H9 (cell line): ENCODE results near the gene ERN1. TPM values are rescaled to one million over a fixed set of nuclear protein-coding genes. Genes with fewer than 3 reads are reported as not detected.

Experiments
- DNase-seq: peaks from one replicate; pipeline ENCODE4 v3.0.0-alpha.2; 2017
- H2AFZ ChIP-seq: one replicate; pipeline ENCODE4 v1.6.1; 2013; ENCODE audit warnings: mild to moderate bottlenecking, low read length, control low read depth, moderate library complexity
- H2AK5ac ChIP-seq: 2 replicates; pipeline ENCODE4 v1.6.1; 2013; ENCODE audit warnings: low read length, control low read depth, mixed read lengths; ENCODE audit not compliant: insufficient read length
- H2BK120ac ChIP-seq: one replicate; pipeline ENCODE4 v1.6.1; 2013; ENCODE audit warnings: low read depth, mild to moderate bottlenecking, low read length, control low read depth, inconsistent platforms; ENCODE audit not compliant: poor library complexity, severe bottlenecking
- H2BK12ac ChIP-seq: 2 replicates; pipeline ENCODE4 v1.6.1; 2013; ENCODE audit warnings: low read length, control low read depth, mixed read lengths, low read depth; ENCODE audit not compliant: insufficient read length
- H2BK15ac ChIP-seq: 2 replicates; pipeline ENCODE4 v1.6.1; 2013; ENCODE audit warnings: low read depth, low read length, control low read depth
- H2BK20ac ChIP-seq: one replicate; pipeline ENCODE4 v1.6.1; 2013; ENCODE audit warnings: low read depth, mild to moderate bottlenecking, low read length, control low read depth, inconsistent platforms; ENCODE audit not compliant: poor library complexity, severe bottlenecking
- H2BK5ac ChIP-seq: 2 replicates; pipeline ENCODE4 v1.6.1; 2013; ENCODE audit warnings: low read length, control low read depth, mixed read lengths; ENCODE audit not compliant: insufficient read length
- H3K14ac ChIP-seq: 2 replicates; pipeline ENCODE4 v1.6.1; 2013; ENCODE audit warnings: low read length, control low read depth; ENCODE audit not compliant: insufficient read depth
- H3K18ac ChIP-seq: 2 replicates; pipeline ENCODE4 v1.6.1; 2013; ENCODE audit warnings: low read depth, mild to moderate bottlenecking, mixed read lengths, low read length, control low read depth; ENCODE audit not compliant: insufficient read length
- H3K23ac ChIP-seq: 2 replicates; pipeline ENCODE4 v1.6.1; 2013; ENCODE audit warnings: low read length, control low read depth, mixed read lengths, low read depth; ENCODE audit not compliant: insufficient read length
- H3K23me2 ChIP-seq: 2 replicates; pipeline ENCODE4 v1.6.1; 2013; ENCODE audit warnings: low read depth, mild to moderate bottlenecking, mixed read lengths, low read length, control low read depth; ENCODE audit not compliant: insufficient read length, poor library complexity, severe bottlenecking
- H3K27ac ChIP-seq: 2 replicates; pipeline ENCODE4 v1.5.1; 2013; ENCODE audit warnings: low read length, control low read depth, mixed read lengths, low read depth; ENCODE audit not compliant: insufficient read length
- H3K27me3 ChIP-seq: 2 replicates; pipeline ENCODE4 v1.6.1; 2013; ENCODE audit warnings: low read length, control low read depth, inconsistent platforms; ENCODE audit not compliant: insufficient read depth
- H3K4ac ChIP-seq: 2 replicates; pipeline ENCODE4 v1.6.1; 2013; ENCODE audit warnings: low read depth, mild to moderate bottlenecking, control low read depth, inconsistent platforms, low read length, moderate library complexity
- H3K4me1 ChIP-seq: 2 replicates; pipeline ENCODE4 v1.6.1; 2013; ENCODE audit warnings: low read length, control low read depth, inconsistent platforms; ENCODE audit not compliant: insufficient read depth
- H3K4me2 ChIP-seq: 2 replicates; pipeline ENCODE4 v1.6.1; 2013; ENCODE audit warnings: low read length, control low read depth, mixed read lengths; ENCODE audit not compliant: insufficient read length, insufficient read depth
- H3K56ac ChIP-seq: 2 replicates; pipeline ENCODE4 v1.6.1; 2013; ENCODE audit warnings: low read depth, mild to moderate bottlenecking, mixed read lengths, low read length, control low read depth; ENCODE audit not compliant: insufficient read length
- H3K79me1 ChIP-seq: 2 replicates; pipeline ENCODE4 v1.6.1; 2013; ENCODE audit warnings: low read depth, mild to moderate bottlenecking, moderate library complexity, low read length, control low read depth, inconsistent platforms; ENCODE audit not compliant: insufficient read depth, poor library complexity, severe bottlenecking
- H3K79me2 ChIP-seq: 2 replicates; pipeline ENCODE4 v1.6.1; 2013; ENCODE audit warnings: low read length, control low read depth, inconsistent platforms; ENCODE audit not compliant: insufficient read depth
- H3K9ac ChIP-seq: 2 replicates; pipeline ENCODE4 v1.6.1; 2013; ENCODE audit warnings: low read length, control low read depth, mixed read lengths; ENCODE audit not compliant: insufficient read length; ENCODE audit errors: extremely low read depth
- H3K9me3 ChIP-seq: one replicate; pipeline ENCODE4 v1.6.1; 2013; ENCODE audit warnings: low read depth, low read length, inconsistent platforms; ENCODE audit not compliant: control insufficient read depth
- H3T11ph ChIP-seq: one replicate; pipeline ENCODE4 v1.6.1; 2013; ENCODE audit warnings: mild to moderate bottlenecking, low read length, control low read depth, inconsistent platforms
- H4K20me1 ChIP-seq: one replicate; pipeline ENCODE4 v1.6.1; 2013; ENCODE audit not compliant: control insufficient read depth, insufficient read length, insufficient read depth
- H4K5ac ChIP-seq: 2 replicates; pipeline ENCODE4 v1.6.1; 2013; ENCODE audit warnings: low read depth, mild to moderate bottlenecking, mixed read lengths, low read length, control low read depth; ENCODE audit not compliant: insufficient read length
- H4K8ac ChIP-seq: replicated peaks from 2 replicates; pipeline ENCODE4 v1.6.1; 2013; ENCODE audit warnings: low read length, control low read depth, mixed read lengths, low read depth; ENCODE audit not compliant: insufficient read length
- H4K91ac ChIP-seq: 2 replicates; pipeline ENCODE4 v1.6.1; 2013; ENCODE audit warnings: low read depth, mild to moderate bottlenecking, moderate library complexity, mixed read lengths, low read length, control low read depth; ENCODE audit not compliant: insufficient read length
- H3K27ac Mint-ChIP-seq, 3 experiments: 2 replicates in 2 of 3; 3 replicates in 1 of 3; pipeline ENCODE4 v1.8.0; 2020 to 2021; ENCODE audit warnings: mixed read lengths in 3 of 3, mild to moderate bottlenecking in 1 of 3, moderate library complexity in 1 of 3
- H3K27me3 Mint-ChIP-seq: 2 replicates; pipeline ENCODE4 v1.8.0; 2021; ENCODE audit warnings: low read depth, mild to moderate bottlenecking, moderate library complexity, mixed read lengths
- H3K36me3 Mint-ChIP-seq, 3 experiments: 2 replicates in 2 of 3; 3 replicates in 1 of 3; pipeline ENCODE4 v1.8.0; 2020 to 2021; ENCODE audit warnings: low read depth in 3 of 3, mixed read lengths in 3 of 3; ENCODE audit not compliant: insufficient read depth in 1 of 3
- H3K4me1 Mint-ChIP-seq, 2 experiments: 2 replicates each; pipeline ENCODE4 v1.8.0; 2020; ENCODE audit warnings: mixed read lengths in 2 of 2
- H3K4me3 Mint-ChIP-seq, 2 experiments: 2 replicates in 1 of 2; 3 replicates in 1 of 2; pipeline ENCODE4 v1.8.0; 2020 to 2021; ENCODE audit warnings: mild to moderate bottlenecking in 2 of 2, mixed read lengths in 2 of 2, moderate library complexity in 1 of 2
- H3K9me3 Mint-ChIP-seq, 2 experiments: 2 replicates in 1 of 2; 3 replicates in 1 of 2; pipeline ENCODE4 v1.8.0; 2020; ENCODE audit warnings: mild to moderate bottlenecking in 2 of 2, mixed read lengths in 2 of 2, moderate library complexity in 1 of 2
- CTCF ChIP-seq: fragments of 200-600 bp; sonication (generic); conservative IDR thresholded peaks from 3 replicates; pipeline ENCODE4 v1.8.0; 2021; ENCODE audit warnings: antibody characterized with exemption, mild to moderate bottlenecking
- whole genome bisulfite sequencing: extraction: QIAGEN DNeasy Blood & Tissue Kit; methylation state at CpG from one replicate; pipeline ENCODE4 v1.1.7; 2013; ENCODE audit warnings: missing lambda C conversion rate, low lambda C conversion rate, mixed read lengths; ENCODE audit not compliant: insufficient read length; ENCODE audit errors: extremely low coverage; 5-methylcytosine and 5-hydroxymethylcytosine counted together
- total RNA-seq: library from RNA; stranded (reverse); gene quantifications from 2 replicates; pipeline ENCODE4 v1.2.1, GENCODE V29; 2021

Gene ERN1
- total RNA-seq, 1 experiment from 2014 or later = 5.0 TPM

- Histone ChIP-seq H3T11ph (no peak overlapping the region), H3K4me2 (no peak overlapping the region), H2BK120ac (no peak overlapping the region), H2BK12ac (no peak overlapping the region), H2BK15ac (no peak overlapping the region), H2BK5ac (no peak overlapping the region), H3K27me3 (no peaks in the 10 kb centered on the region), H3K9ac (no peak overlapping the region), H3K56ac (no peak overlapping the region), H3K14ac (no peak overlapping the region), H3K4me1 (no peaks in the 10 kb centered on the region; the same call in 1 of the 2 replicates), H3K23ac (no peak overlapping the region), H3K4ac (no peak overlapping the region), H3K79me2 (no peaks in the 10 kb centered on the region), H2AFZ (no peak overlapping the region), H4K91ac (no peak overlapping the region), H3K23me2 (no peaks in the 10 kb centered on the region), H3K79me1 (no peaks in the 10 kb centered on the region), H4K5ac (no peak overlapping the region), H4K20me1 (no peaks in the 10 kb centered on the region), H4K8ac (no peak overlapping the region), H3K27ac (no peak overlapping the region), H3K9me3 (no peaks in the 10 kb centered on the region), H2AK5ac (no peak overlapping the region), H3K18ac (no peak overlapping the region), H2BK20ac (no peak overlapping the region)
- Mint-ChIP-seq H3K9me3 (no peaks in the 10 kb centered on the region), H3K4me1 (peaks cover 7 to 13% of the 10 kb centered on the region in 2 experiments), H3K27ac (no peak overlapping the region), H3K36me3 (no peaks in the 10 kb centered on the region), H3K4me3 (no peak overlapping the region), H3K27me3 (no peaks in the 10 kb centered on the region)
- DNase-seq = peak; percentile 20
- WGBS = no CpG with 5 or more reads among the region's 12 CpGs
- TF ChIP-seq CTCF = no peak
Observed at GRCh38 chr17:64110379-64111152, 19.4 kb downstream of the ERN1 start.
